Kidney epithelial cell (primary cell): Measurements from ENCODE around the gene ZNF48. TPM values are rescaled to one million over a fixed set of nuclear protein-coding genes. Genes with fewer than 3 reads are reported as not detected.

Experiments used
- DNase-seq: peaks from one replicate; pipeline ENCODE4 v3.0.0-alpha.2; 2010; ENCODE audit warnings: low read depth
- H3K27me3 ChIP-seq: 2 replicates; pipeline ENCODE4 v1.6.0; 2011; ENCODE audit warnings: low read length; ENCODE audit not compliant: control insufficient read depth, insufficient read depth
- H3K36me3 ChIP-seq: 2 replicates; pipeline ENCODE4 v1.5.1; 2011; ENCODE audit warnings: low read length; ENCODE audit not compliant: control insufficient read depth, insufficient read depth
- H3K4me3 ChIP-seq: 2 replicates; pipeline ENCODE4 v1.5.1; 2011; ENCODE audit warnings: low read depth, mild to moderate bottlenecking, control low read depth, low read length
- CTCF ChIP-seq: IDR thresholded peaks from 2 replicates; pipeline ENCODE4 v1.5.1; 2011; ENCODE audit warnings: mild to moderate bottlenecking, moderate library complexity, low read length, control low read depth, inconsistent platforms; ENCODE audit not compliant: insufficient read depth, poor library complexity, severe bottlenecking
- total RNA-seq: library from RNA; depleted of rRNA; stranded (reverse); fragments of >200 nt; gene quantifications from 2 replicates; pipeline ENCODE4 v1.2.3, GENCODE V29; 2015

The ZNF48 gene
- total RNA-seq, 1 donor from 2014 or later = 24.4 TPM

- H3K27me3 ChIP-seq = no peaks in the 10 kb centered on the region
- no peak for TF ChIP-seq CTCF
- peaks cover 4% of the 10 kb centered on the region for H3K36me3 ChIP-seq
- no peak for DNase-seq
- no peak overlapping the region for H3K4me3 ChIP-seq
Observed at GRCh38 chr16:30357715-30358576, 37.3 kb upstream of the ZNF48 start.

GRCh38 chr16:30358577-30358936 is 36.7 kb upstream of the ZNF48 start:
- Histone ChIP-seq H3K4me3 (no peak overlapping the region), H3K27me3 (no peaks in the 10 kb centered on the region), H3K36me3 (peaks cover 4% of the 10 kb centered on the region)
- DNase-seq = no peak
- no peak for TF ChIP-seq CTCF

- Histone ChIP-seq H3K4me3 (no peak overlapping the region), H3K36me3 (peaks cover 4% of the 10 kb centered on the region), H3K27me3 (no peaks in the 10 kb centered on the region)
- no peak for TF ChIP-seq CTCF
- no peak for DNase-seq
Observed at GRCh38 chr16:30358990-30359870, 36.0 kb upstream of the ZNF48 start.

GRCh38 chr16:30359871-30360170 is 35.4 kb upstream of the ZNF48 start:
- no peaks in the 10 kb centered on the region for H3K27me3 ChIP-seq
- H3K36me3 ChIP-seq = peaks cover 4% of the 10 kb centered on the region
- no peak for TF ChIP-seq CTCF
- H3K4me3 ChIP-seq = no peak overlapping the region
- no peak for DNase-seq

- peaks cover 5% of the 10 kb centered on the region for H3K36me3 ChIP-seq
- no peak for DNase-seq
- no peak for TF ChIP-seq CTCF
- no peak overlapping the region for H3K4me3 ChIP-seq
- H3K27me3 ChIP-seq = no peaks in the 10 kb centered on the region
Observed at GRCh38 chr16:30361180-30361579, 34.0 kb upstream of the ZNF48 start.
